Ramos (cell line): ENCODE data around the gene C11orf97.
"Not testable (repeated sequence)": the region's sequence is repeated elsewhere in the genome, so short reads cannot be mapped to it uniquely, and the experiment has no call there.

Experiments used
- in situ Hi-C: fragments of 300-500 bp; cut with MboI; formaldehyde crosslinking; loops from one replicate; pipeline ENCODE4 v1.14.3; 2022; ENCODE audit warnings: low sequenced_read_pairs; ENCODE audit not compliant: unreplicated experiment

The C11orf97 gene

GRCh38 chr11:94549146-94549545 is 36.9 kb downstream of the C11orf97 start:
- in situ Hi-C loops = no loop called here

- in situ Hi-C loops = no loop called here
These were observed 38.3 kb downstream of the C11orf97 start for GRCh38 chr11:94550513-94550912.

- in situ Hi-C loops = no loop called here
These were observed 41.7 kb downstream of the C11orf97 start for GRCh38 chr11:94553938-94554337.

- in situ Hi-C loops = not testable (repeated sequence)
These were observed 43.6 kb downstream of the C11orf97 start for GRCh38 chr11:94555752-94556329.

GRCh38 chr11:94557421-94557820 is 45.2 kb downstream of the C11orf97 start:
- in situ Hi-C loops = no loop called here

GRCh38 chr11:94557992-94558391 is 45.7 kb downstream of the C11orf97 start:
- in situ Hi-C loops = no loop called here

GRCh38 chr11:94558468-94558867 is 46.2 kb downstream of the C11orf97 start:
- in situ Hi-C loops = no loop called here

- in situ Hi-C loops = no loop called here
These were observed 46.7 kb downstream of the C11orf97 start for GRCh38 chr11:94558932-94559331.

GRCh38 chr11:94559361-94559760 is 47.1 kb downstream of the C11orf97 start:
- in situ Hi-C loops = no loop called here

GRCh38 chr11:94560834-94561233 is 48.6 kb downstream of the C11orf97 start:
- in situ Hi-C loops = no loop called here

- in situ Hi-C loops = no loop called here
These were observed 51.1 kb downstream of the C11orf97 start for GRCh38 chr11:94563176-94563847.

- in situ Hi-C loops = no loop called here
These were observed 51.7 kb downstream of the C11orf97 start for GRCh38 chr11:94563848-94564467.

GRCh38 chr11:94567181-94567670 is 55.0 kb downstream of the C11orf97 start, which contains the start of gene PIWIL4:
PIWIL4 (plus strand) TSS chr11:94567368; CDS start chr11:94567519, 151 bp downstream.
- in situ Hi-C loops = no loop called here

- in situ Hi-C loops = no loop called here
These were observed 55.9 kb downstream of the C11orf97 start for GRCh38 chr11:94568200-94568599.

GRCh38 chr11:94568717-94569116 is 56.5 kb downstream of the C11orf97 start:
- in situ Hi-C loops = no loop called here

GRCh38 chr11:94572975-94573374 is 60.7 kb downstream of the C11orf97 start:
- in situ Hi-C loops = not testable (repeated sequence)

GRCh38 chr11:94574193-94574961 is 62.1 kb downstream of the C11orf97 start:
- in situ Hi-C loops = no loop called here

- in situ Hi-C loops = no loop called here
These were observed 64.0 kb downstream of the C11orf97 start for GRCh38 chr11:94576306-94576705.

GRCh38 chr11:94577841-94578240 is 65.6 kb downstream of the C11orf97 start:
- in situ Hi-C loops = no loop called here
